Ovary (tissue), 9 donors: ENCODE results near the gene BBS7. TPM values are rescaled to one million over a fixed set of nuclear protein-coding genes. Genes with fewer than 3 reads are reported as not detected.

ENCODE experiments used
- DNase-seq, 5 donors: peaks; one replicate each; pipeline ENCODE4 v3.0.0-alpha.2; 2019 to 2020
- H3K27ac ChIP-seq, 2 donors: fragments of 200-600 bp; one replicate each; pipeline versions ENCODE4 v1.5.1 to v1.8.0; 2019 to 2022
- H3K27me3 ChIP-seq: fragments of 200-600 bp; one replicate; pipeline ENCODE4 v1.8.0; 2022
- H3K36me3 ChIP-seq: fragments of 200-600 bp; sonication (generic); one replicate; pipeline ENCODE4 v1.5.1; 2019
- H3K4me1 ChIP-seq: one replicate; pipeline ENCODE4 v1.8.1; 2013; ENCODE audit warnings: mild to moderate bottlenecking, moderate library complexity; ENCODE audit not compliant: insufficient read depth
- H3K4me3 ChIP-seq: fragments of 200-600 bp; sonication (generic); one replicate; pipeline ENCODE4 v1.5.1; 2017
- H3K9me3 ChIP-seq, 2 donors: fragments of 200-600 bp in 1 of 2; sonication (generic) in 1 of 2; one replicate each; pipeline versions ENCODE4 v1.5.1 to v1.8.1; 2013 to 2019; ENCODE audit warnings: mild to moderate bottlenecking in 1 of 2, moderate library complexity in 1 of 2
- CTCF ChIP-seq, 3 donors: fragments of 450-650 bp in 2 of 3; fragments of 200-600 bp in 1 of 3; IDR thresholded peaks; one replicate each; pipeline versions ENCODE4 v1.5.1 to v1.8.0; 2016 to 2022; ENCODE audit warnings: antibody characterized with exemption in 3 of 3, mild to moderate bottlenecking in 1 of 3
- EP300 ChIP-seq: sonication (generic); formaldehyde crosslinking; IDR thresholded peaks from one replicate; pipeline ENCODE4 v1.6.1; 2017; ENCODE audit warnings: antibody characterized with exemption
- POLR2A ChIP-seq: fragments of 450-650 bp; IDR thresholded peaks from one replicate; pipeline ENCODE4 v1.6.1; 2017; ENCODE audit warnings: antibody characterized with exemption, mild to moderate bottlenecking, moderate library complexity
- WGBS, 3 donors: extraction: QIAGEN DNeasy Blood & Tissue Kit in 1 of 3; methylation state at CpG; one replicate each; pipeline versions ENCODE4 v1.1.5 to v1.1.7; 2013 to 2017; 5-methylcytosine and 5-hydroxymethylcytosine counted together
- intact Hi-C, 4 donors: fragments of 100-400 bp; cut with DNase I; formaldehyde crosslinking; loops; one replicate each; pipeline versions ENCODE4 v1.11.0 to v1.15.1; 2022 to 2023
- polyA plus RNA-seq, 2 donors: library from polyadenylated mRNA; stranded (reverse); fragments of 200-250 nt in 1 of 2; fragments of 350-450 nt in 1 of 2; fragmentation: Illumina TruSeq in 1 of 2; extraction: RNeasy Lipid Tissue Mini Kit (QIAGEN cat#74804) in 1 of 2; gene quantifications; one replicate each; pipeline ENCODE4 v1.2.3, GENCODE V29; 2013 to 2014
- total RNA-seq, 7 donors: library from RNA; depleted of rRNA in 2 of 7; stranded (reverse); fragments of >200 nt in 2 of 7; fragmentation: NEBNext Ultra II Directional in 3 of 7; extraction: Animal tissue kit (Norgen Biotek cat#: 25700) in 3 of 7; gene quantifications; one replicate each; pipeline versions ENCODE4 v1.1.0 to v1.2.4, GENCODE V29; 2016 to 2023
- donor health status: DM: no; HTN: no; CAD: no; lungs with moderate emphysema.
- donor health status: DM: no; HTN: no; CAD: no.
- donor health status: Bipolar disorder and iron deficiency.
- donor health status: DM: yes; HTN: yes; CAD: no.
- donor health status: DM: no; HTN: no; CAD: no.
- donor health status: DM: yes; HTN: yes; CAD: no.

The BBS7 gene
- total and polyA plus RNA-seq, 9 donors = 9.6 to 21.2 (median 19.1) TPM

GRCh38 chr4:121846662-121847061 lies 23.6 kb downstream of the BBS7 start:
- Histone ChIP-seq H3K4me1 (no peaks in the 10 kb centered on the region), H3K27ac (no peak overlapping the region), H3K4me3 (no peak overlapping the region), H3K9me3 (no peaks in the 10 kb centered on the region), H3K36me3 (no peaks in the 10 kb centered on the region), H3K27me3 (no peaks in the 10 kb centered on the region)
- 62 to 72% (median 70%) methylated on average over 6 of the region's 6 CpGs for WGBS, 3 donors
- intact Hi-C loops = no loop called here
- TF ChIP-seq POLR2A = no peak
- no peak for TF ChIP-seq EP300
- no peak for TF ChIP-seq CTCF (IDR thresholded peaks at IDR 0.05)
- no peak for DNase-seq

GRCh38 chr4:121842862-121843261 lies 27.4 kb downstream of the BBS7 start:
- Histone ChIP-seq H3K4me1 (no peaks in the 10 kb centered on the region), H3K27ac (no peak overlapping the region), H3K27me3 (no peaks in the 10 kb centered on the region), H3K4me3 (no peak overlapping the region), H3K36me3 (no peaks in the 10 kb centered on the region), H3K9me3 (no peaks in the 10 kb centered on the region)
- no peak for TF ChIP-seq CTCF (IDR thresholded peaks at IDR 0.05)
- TF ChIP-seq POLR2A = no peak
- no peak for TF ChIP-seq EP300
- intact Hi-C loops = no loop called here
- DNase-seq = no peak
- 91 to 94% (median 93%) methylated on average over 4 of the region's 4 CpGs for WGBS, 3 donors

GRCh38 chr4:121838136-121838535 lies 32.1 kb downstream of the BBS7 start:
- H3K27me3 ChIP-seq = no peaks in the 10 kb centered on the region
- H3K36me3 ChIP-seq = no peaks in the 10 kb centered on the region
- H3K4me3 ChIP-seq = no peak overlapping the region
- H3K27ac ChIP-seq = no peak overlapping the region
- no peak for DNase-seq
- TF ChIP-seq EP300 (no peak), POLR2A (no peak), CTCF (IDR thresholded peaks at IDR 0.05) (no peak)
- intact Hi-C loops = no loop called here
- no peaks in the 10 kb centered on the region for H3K4me1 ChIP-seq
- no peaks in the 10 kb centered on the region for H3K9me3 ChIP-seq

- no peaks in the 10 kb centered on the region for H3K4me1 ChIP-seq
- intact Hi-C loops = no loop called here
- no peak for DNase-seq
- 75 to 95% (median 85%) methylated on average over 5 of the region's 5 CpGs for WGBS, 3 donors
- H3K27me3 ChIP-seq = no peaks in the 10 kb centered on the region
- no peaks in the 10 kb centered on the region for H3K9me3 ChIP-seq
- H3K36me3 ChIP-seq = no peaks in the 10 kb centered on the region
- TF ChIP-seq POLR2A (no peak), CTCF (IDR thresholded peaks at IDR 0.05) (no peak), EP300 (no peak)
- H3K4me3 ChIP-seq = no peak overlapping the region
- H3K27ac ChIP-seq = no peak overlapping the region
Observed at GRCh38 chr4:121829511-121829910, 40.8 kb downstream of the BBS7 start.

GRCh38 chr4:121827853-121828252 lies 42.4 kb downstream of the BBS7 start:
- no peaks in the 10 kb centered on the region for H3K4me1 ChIP-seq
- no peaks in the 10 kb centered on the region for H3K36me3 ChIP-seq
- 93 to 96% (median 94%) methylated on average over 1 of the region's 1 CpG for WGBS, 3 donors
- TF ChIP-seq POLR2A (no peak), CTCF (IDR thresholded peaks at IDR 0.05) (no peak), EP300 (no peak)
- intact Hi-C loops = no loop called here
- no peak for DNase-seq
- no peaks in the 10 kb centered on the region for H3K27me3 ChIP-seq
- no peak overlapping the region for H3K4me3 ChIP-seq
- no peaks in the 10 kb centered on the region for H3K9me3 ChIP-seq
- H3K27ac ChIP-seq = no peak overlapping the region
